Sciatic nerve (tissue), 2 donors: ENCODE results near the gene TBC1D1. TPM values are rescaled to one million over a fixed set of nuclear protein-coding genes. Genes with fewer than 3 reads are reported as not detected.
A peak's percentile ranks its signal among the peaks of the same experiment; 100 is the strongest.

Experiments used
- ATAC-seq: fragments of 200-7000 bp; cut with Tn5 transposase; one replicate; pipeline ENCODE4 v1.9.1; 2020; ENCODE audit warnings: mild to moderate bottlenecking, moderate library complexity
- DNase-seq: peaks from one replicate; pipeline ENCODE4 v3.0.0-alpha.2; 2020; ENCODE audit warnings: low spot score
- intact Hi-C: fragments of 100-400 bp; cut with DNase I; formaldehyde crosslinking; loops from one replicate; pipeline ENCODE4 v1.14.2; 2022
- total RNA-seq: library from RNA; stranded (reverse); fragmentation: NEBNext Ultra II Directional; extraction: Animal tissue kit (Norgen Biotek cat#: 25700); gene quantifications from one replicate; pipeline ENCODE4 v1.2.1, GENCODE V29; 2021
- donor health status: DM: no; HTN: no; CAD: no.
- donor health status: DM: no; HTN: no; CAD: no.

The TBC1D1 gene
- total RNA-seq, 1 donor from 2014 or later = 48.0 TPM

DNA sequence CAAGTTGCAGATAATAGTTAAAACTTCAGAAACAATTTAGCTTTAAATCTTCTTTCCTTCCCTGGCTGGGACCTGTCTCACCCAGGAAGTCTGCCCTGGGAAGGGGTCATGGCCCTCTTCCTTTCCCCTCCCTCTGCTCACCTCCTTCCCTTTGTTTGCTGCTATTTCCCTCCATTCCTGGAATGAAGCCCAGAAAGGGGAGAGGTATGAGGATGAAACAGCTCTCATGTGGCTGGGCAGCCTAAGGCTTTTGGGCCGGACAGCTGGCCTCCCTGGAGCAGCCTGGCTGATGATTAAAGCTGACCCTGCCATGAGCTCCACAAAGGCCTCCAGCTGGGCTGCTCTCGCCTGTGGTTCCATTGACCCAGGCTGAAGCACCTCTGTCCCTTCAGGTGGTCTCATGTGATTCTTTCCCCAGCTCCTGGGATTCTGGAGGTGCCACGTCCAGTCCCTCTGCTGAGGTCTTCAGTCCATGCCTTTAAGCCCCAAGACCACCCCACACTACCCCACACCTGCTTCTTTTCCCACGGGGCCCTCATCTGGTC, 271.4 kb downstream of the TBC1D1 start:
- DNase-seq (no peak), ATAC-seq (peak; percentile 56)

DNA sequence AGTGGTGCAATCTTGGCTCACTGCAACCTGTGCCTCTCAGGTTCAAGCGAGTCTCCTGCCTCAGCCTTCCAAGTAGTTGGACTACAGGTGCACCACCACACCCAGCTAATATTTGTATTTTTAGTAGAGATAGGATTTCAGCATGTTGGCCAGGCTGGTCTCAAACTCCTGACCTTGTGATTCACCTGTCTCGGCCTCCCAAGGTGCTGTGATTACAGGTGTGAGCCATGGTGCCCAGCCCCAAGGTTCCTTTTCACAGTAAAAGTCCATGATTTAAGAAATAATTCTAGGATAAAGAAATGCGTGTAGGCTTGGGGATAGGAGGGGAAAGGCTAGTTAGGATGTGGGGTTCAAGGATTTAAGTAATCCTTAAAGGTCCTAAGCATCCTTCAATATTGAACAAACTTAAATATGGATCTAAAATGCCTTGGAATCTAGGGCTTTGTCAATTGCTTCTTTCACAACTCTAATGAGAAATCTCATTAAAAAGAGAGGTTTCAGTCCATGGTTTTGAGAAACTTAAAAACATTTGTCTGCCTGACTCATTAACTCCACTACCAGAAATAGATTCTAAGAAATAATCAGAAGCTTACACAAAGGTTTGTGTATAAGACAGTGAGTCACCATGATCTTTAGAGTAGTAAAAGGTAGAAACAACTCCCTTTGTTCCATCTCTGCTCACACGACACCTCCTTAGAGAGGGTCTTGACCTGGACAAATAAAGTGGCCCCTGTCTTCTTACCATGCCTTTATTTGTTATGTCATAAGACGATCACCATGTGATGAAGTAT, 272.5 kb downstream of the TBC1D1 start:
- DNase-seq (no peak), ATAC-seq (no peak)
- intact Hi-C loops = loop anchor here (5.0 kb wide), 1 partner anchor 91 kb away; no protein-coding TSS in a partner anchor

More for the DNA sequence above, 271.4 kb downstream of the TBC1D1 start:
- intact Hi-C loops = loop anchor here (5.0 kb wide), 1 partner anchor 90 kb away; no protein-coding TSS in a partner anchor

DNA sequence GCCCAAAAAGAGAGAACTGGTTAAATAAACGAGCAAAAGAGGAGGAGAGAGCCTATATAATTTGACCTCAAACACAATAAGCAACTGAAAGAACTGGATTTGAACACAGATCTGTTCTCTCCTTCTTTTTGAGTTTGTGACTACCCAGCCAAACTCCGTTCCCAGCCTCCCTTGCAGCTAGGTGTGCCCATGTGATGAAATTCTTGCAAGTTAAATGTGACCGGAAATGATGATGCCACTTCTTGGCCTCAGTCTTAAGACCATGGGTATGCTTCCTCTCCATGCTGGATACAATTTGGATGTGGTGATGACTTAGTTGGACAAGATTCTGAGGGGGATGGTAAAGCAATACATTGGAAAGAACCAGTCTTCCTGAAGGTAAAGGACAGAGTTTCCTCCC, 273.5 kb downstream of the TBC1D1 start:
- DNase-seq (no peak), ATAC-seq (no peak)
- intact Hi-C loops = loop anchor here (5.0 kb wide), 1 partner anchor 92 kb away; no protein-coding TSS in a partner anchor

DNA sequence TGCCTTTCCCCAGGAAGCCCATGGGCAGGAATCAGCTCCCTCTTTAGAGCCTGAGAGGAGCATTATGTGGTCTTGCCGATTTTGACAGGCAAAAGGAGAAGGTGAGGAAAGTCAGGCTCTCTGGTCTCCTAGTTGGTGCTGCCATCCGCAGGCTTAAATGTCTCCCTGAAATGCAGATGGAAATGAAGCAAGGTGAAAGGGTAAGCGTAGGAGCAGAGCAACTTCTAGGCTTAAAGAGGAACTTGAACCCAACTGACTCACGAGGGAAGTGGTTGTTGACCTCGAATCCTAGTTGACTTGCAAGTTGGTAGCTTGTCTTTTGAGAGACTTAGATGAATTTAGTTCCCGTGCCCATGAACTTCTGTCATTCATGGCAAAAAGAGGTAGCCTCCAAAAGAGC, 275.2 kb downstream of the TBC1D1 start:
- ATAC-seq = no peak
- no peak for DNase-seq
- intact Hi-C loops = no loop called here

DNA sequence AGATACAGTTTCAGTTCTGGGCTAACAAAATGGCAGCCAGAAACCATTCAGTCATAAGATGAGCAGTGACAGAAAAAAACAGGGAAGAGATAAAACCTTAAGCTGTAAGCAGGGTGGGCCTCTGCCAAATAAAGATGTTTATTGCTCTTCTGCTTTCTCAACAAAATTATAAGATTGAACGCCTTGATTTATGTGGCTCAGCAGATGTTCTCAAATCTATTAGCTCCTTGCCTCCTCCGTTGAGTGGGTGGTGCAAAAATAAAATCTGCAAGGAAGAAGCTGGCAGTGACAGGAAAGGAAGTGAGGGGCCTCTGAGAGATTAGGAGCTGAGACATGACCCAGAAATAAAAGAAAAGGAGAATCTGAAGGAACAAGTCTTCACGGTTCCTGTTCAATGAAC, 275.9 kb downstream of the TBC1D1 start:
- intact Hi-C loops = no loop called here
- ATAC-seq (no peak), DNase-seq (no peak)

DNA sequence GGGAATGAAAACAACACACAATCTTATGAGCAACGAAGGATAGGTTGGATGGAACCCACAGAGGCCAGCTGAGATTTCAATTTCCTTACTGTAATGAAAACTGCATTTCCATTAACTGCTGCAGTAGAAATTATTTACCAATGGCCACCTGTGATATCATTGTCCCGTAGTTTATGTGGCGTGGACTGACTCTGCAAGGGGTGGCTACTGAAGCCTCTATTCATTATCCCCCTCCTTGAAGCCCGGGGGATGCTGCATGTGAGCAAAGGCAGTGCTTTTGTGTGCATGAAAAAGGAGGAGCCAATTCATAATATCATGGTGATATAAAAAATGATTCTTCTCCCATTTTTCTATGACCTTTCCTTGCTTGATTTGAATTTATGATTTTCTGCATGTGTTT, 277.1 kb downstream of the TBC1D1 start:
- intact Hi-C loops = no loop called here
- DNase-seq (no peak), ATAC-seq (no peak)

DNA sequence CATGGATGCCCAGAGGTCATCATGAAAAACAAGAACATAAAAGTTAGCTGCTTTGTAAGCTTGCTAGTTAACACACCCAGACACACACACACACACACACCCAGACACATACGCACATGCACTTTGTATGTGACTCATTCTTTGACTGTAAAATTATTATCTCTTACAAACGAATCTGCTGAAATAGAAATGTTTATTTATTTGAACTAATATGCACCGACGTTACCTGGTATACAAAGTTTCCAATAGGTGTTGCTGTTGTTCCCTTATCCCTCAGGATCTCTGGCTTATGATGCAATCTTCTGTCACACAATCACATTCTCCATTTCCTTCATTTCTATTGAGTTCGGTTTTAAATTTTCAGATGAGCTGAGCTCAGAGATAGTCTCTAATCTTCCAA, 278.6 kb downstream of the TBC1D1 start:
- peak; percentile 1 for DNase-seq
- ATAC-seq = no peak
- intact Hi-C loops = no loop called here

DNA sequence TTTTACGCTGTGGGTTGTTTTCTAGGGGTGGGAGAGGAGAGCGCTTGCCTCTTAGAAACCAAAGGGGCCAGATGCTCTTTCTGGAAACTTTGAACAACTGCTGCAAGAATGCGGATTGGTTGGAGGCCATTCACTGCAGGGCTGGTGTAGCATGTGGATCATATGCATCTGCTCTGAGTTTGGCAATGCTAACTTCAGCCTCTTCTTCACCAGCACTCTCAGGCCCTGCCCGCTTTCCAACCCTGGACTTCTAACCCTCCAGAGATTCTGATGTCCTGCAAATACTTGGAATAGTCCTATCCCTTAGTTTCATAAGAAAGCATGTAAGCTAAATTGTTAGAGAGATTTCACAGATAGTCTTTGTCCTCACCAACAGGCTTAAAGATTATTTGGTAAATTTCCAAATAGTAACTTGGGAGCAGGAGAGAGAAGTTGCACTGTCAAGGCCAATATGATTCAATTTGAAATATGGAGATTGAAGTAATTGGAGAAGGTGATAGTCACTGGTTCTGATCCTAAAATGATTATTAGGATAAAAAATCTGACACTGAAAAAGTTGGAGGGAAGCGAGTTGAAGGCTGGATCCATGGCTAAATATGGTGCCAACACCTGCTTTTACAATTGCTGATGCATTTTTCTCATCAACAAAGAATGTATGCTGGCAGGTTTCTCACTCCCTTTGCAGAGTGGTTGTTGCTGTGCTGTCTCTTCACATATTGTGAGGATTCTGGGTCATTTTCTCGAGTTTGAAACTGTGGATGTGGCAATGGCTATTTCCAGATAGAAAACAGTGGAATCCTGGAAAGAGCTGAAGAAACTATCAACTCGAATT, 279.7 kb downstream of the TBC1D1 start:
- DNase-seq (no peak), ATAC-seq (peak; percentile 70)
- intact Hi-C loops = no loop called here

DNA sequence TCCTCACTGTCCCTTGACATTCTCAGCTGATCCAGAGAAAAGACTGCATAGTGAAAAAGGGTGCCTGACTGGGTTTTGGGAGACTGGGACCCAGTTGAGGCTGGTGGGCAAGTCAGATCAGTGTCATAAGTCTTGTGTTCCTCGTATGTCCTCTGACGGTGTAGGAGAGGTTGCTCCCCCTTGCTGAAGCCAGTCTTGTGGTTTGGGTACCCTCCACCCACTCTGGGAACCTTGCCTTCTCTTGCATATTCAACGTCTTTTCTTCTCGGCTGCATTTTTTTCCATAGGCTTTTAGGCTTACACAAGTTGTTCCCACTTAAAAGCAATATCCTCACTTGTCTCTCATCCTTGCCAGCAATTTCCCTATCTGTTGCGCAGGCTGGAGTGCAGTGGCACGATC, 281.2 kb downstream of the TBC1D1 start:
- DNase-seq = peak; percentile 1
- intact Hi-C loops = no loop called here
- ATAC-seq = no peak

DNA sequence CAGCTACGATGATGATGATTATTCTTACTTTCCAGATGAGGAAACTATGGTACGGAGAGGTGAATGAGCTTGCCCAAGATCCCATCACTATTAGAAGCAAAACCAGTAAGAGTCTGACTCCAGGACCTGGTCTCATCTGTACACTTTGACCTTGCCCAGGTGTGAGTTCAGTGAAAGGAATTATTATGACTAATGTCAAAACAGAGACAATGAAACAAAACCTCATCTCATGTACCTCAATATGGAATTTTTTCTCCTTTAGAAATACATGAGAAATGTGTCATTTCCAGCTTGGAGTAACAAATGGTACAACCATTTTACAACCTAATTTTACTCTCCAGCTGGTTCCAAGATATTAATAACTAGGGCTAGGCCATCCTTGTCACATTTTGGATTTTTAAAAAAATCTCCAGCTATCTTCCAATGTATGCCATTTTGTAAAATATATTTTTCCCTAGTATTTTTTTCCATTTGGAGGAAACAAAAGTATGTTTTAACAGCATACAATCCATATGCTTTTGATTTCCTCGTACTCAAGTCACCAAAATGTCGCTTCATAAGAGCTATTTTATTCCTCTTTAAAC, 283.1 kb downstream of the TBC1D1 start:
- DNase-seq (no peak), ATAC-seq (no peak)
- intact Hi-C loops = no loop called here

DNA sequence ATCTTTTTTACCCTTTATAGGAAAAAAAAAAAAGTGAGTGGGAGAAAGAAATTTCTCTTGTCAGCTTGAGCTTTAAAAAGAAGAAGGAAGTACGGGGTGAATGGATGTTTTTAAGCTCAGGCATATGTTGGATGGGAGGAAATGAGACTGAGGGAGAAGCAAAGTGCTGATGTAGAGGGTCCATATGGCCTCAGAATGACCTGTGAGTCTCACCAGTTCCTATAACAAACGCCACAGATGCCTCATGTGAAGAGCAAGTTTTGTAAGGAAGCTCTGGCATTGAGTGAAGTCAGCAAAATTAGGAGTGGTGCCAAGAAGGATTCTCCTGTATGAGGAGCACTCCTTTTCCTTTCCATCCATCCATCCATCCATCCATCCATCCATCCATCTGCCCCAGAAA, 283.9 kb downstream of the TBC1D1 start:
- DNase-seq (peak; percentile 5), ATAC-seq (peak; percentile 60)
- intact Hi-C loops = no loop called here

DNA sequence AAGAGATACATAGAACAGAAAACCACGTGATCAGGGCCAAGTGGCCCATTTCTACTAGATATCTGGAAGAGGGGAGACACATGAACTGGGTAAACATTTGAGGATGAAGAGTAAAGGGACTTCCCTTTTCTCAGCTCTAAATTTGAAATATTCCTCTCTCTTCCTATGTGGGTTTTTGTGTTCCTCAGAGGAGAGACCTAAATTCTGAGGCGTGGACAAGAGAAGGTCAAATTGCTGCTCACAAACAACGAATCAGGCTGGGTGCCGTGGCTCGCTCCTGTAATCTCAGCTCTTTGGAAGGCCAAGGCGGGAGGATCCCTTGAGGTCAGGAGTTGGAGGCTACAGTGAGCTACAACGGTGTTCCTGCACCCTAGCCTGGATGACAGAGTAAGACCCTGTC, 285.3 kb downstream of the TBC1D1 start:
- intact Hi-C loops = no loop called here
- no peak for DNase-seq
- ATAC-seq = no peak

DNA sequence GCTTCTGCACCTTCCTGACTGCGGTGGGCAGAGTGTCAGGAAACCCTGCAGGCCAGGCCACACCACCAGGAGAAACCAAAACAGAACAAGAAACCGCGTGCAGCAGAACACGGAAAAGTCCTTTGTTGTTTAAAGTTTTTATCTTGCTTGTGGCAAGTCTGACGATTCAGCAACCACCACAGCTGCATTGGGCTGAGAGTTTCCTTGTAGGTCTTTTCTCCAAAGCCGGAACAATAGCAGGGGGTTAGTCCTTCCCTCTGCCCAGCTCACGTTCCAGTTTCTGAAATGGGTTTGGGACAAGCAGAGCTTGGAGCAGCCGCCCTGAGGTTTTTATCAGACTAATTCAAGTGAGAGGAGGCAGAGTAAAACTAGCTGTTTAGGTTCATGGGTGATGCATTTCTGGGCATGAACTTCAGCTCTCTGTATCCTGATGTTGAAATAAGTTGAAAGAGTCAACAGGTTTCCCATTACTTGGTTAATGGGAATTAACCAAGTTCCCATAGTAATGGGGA, 286.2 kb downstream of the TBC1D1 start:
- intact Hi-C loops = no loop called here
- peak; percentile 53 for ATAC-seq
- DNase-seq = no peak

DNA sequence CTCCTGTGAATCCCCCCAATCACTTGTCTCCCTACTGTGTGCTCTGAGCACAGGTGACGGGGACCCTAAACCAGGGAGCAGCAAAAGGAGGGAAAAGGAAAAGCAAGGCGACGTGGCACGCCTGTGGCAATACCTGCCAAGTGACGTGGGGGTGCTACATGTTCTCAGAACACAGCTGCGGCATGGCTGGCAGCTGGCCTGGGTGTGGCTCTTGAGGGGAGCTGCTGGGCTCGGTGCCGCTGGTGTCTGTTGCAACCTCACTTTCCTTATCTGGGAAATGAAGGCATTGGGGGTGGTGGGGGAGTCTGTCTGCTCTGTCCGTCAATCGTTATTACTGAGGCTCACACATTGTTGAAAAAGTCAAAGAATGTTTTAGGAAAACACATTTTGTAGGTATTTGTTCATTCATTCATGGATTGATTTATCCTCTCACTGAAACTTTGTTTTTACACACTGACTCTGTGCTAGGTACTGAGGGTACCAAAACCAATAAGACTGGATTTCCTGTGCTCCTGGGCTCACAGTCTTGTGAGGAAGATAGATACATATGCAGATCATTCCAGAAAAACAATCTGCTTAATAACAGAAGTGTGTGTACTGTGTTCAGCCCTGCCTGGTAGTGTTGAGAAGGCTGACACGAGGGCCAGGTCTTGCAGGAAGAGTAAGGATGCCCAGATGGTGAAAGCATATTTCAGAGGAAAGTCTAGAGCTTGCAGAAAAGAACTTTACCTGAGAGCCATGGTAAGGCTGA, 286.9 kb downstream of the TBC1D1 start:
- peak; percentile 70 for DNase-seq
- ATAC-seq = peak; percentile 68
- intact Hi-C loops = no loop called here

DNA sequence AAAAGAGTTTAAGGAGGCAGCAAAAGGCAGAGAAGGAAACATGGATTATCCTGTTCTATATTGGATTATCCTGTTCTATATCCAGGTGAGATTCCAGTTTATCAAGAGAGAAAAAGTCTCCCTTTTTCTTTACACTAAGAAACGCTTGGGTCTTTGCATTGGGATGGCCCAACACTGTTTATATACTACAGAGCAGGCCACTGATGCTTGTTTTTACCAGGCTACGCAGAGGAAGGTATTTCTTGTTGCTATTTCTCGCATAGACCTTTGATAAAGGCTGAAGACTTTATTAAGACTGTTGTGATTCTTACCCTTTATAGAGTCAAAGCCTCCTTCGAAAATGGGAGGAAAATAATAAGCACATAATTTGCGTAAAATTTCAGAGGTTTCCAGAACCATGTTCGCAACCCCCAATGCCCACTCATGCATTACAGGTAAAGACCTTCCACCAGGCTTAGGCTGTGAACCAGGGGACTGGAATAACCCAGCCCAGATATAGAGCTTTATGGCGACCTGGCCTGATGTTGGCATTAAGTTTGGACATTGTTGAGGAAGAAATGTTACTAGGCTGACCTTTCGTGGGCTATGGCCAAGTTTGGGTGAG, 287.6 kb downstream of the TBC1D1 start:
- intact Hi-C loops = no loop called here
- ATAC-seq (no peak), DNase-seq (no peak)

DNA sequence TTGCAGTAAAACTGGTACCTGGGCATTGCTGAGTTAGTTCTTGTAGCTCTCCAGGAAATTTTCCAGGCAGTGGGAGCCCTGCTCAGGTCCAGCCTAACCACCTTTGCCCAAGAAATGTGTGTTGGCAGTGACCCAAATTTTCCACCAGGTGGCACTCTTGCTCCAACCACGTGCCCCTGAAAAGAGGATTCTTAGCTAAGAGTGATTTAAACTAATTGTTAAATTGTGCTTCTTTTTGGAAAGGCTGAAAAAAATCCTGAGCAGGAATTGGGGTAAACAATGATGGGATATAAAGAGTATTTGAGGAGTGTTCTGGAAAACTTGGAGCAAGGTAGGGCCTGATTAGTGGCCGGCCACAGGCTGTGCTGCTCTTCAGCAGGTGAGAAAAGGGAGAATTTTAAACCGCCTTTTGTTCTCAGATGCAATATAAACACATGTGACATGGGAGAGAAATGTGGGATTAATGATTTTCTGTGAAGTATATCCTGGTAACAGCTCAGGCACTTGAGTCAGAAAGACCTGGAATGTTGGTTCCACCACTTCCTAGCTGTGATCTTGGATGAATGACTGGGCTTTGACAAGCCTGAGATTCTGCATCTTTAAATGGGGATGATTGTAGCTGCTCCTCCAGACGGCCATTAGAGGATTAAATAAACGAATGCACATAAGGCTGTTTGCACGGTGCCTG, 288.9 kb downstream of the TBC1D1 start:
- intact Hi-C loops = loop anchor here (5.0 kb wide), 2 partner anchors 497 to 552 kb away; no protein-coding TSS in a partner anchor
- DNase-seq (peak; percentile 87), ATAC-seq (peak; percentile 77)

DNA sequence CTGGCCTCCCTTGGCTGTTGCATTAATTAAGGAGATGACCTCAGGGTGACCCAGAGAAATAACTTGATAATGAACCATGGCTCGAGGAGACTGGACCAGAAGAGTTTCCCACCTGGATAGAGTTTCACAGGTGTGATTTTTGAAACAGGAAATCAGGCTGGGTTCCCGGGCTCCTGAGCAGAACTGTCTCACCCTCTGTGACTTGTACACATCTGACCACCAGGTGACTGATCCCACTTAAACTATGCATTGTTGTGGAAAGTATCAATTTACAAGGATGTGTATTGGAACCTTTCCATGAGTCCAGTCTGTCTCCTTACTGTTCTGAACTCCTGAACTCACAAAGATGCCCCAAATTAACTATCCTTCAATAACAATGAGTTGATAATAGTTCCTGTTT, 289.6 kb downstream of the TBC1D1 start:
- ATAC-seq (no peak), DNase-seq (no peak)
- intact Hi-C loops = loop anchor here (5.0 kb wide), 2 partner anchors 497 to 552 kb away; no protein-coding TSS in a partner anchor
